B cell (primary cell): ENCODE measurements around the gene DUS2. TPM values are rescaled to one million over a fixed set of nuclear protein-coding genes. Genes with fewer than 3 reads are reported as not detected.

Experiments
- ATAC-seq: fragments of 200-7000 bp; cut with Tn5 transposase; one replicate; pipeline ENCODE4 v1.10.0; 2021; ENCODE audit warnings: low read depth, mild to moderate bottlenecking, moderate number of reproducible peaks, moderate library complexity
- CTCF ChIA-PET: fragments of 350-600 bp; sonication (Branson Sonifier 250); formaldehyde crosslinking; loops from one replicate; lab custom pipeline; 2021; ENCODE audit warnings: antibody characterized with exemption, inconsistent platforms; lab: Charles Lee
- POLR2A ChIA-PET: fragments of 350-600 bp; sonication (Branson Sonifier 250); formaldehyde crosslinking; loops from one replicate; lab custom pipeline; 2021; ENCODE audit warnings: antibody characterized with exemption; lab: Charles Lee
- DNase-seq: peaks from one replicate; pipeline ENCODE4 v3.0.0; 2013
- H2AFZ ChIP-seq: 2 replicates; pipeline ENCODE4 v1.6.1; 2012; ENCODE audit warnings: mild to moderate bottlenecking, low read depth, low read length; ENCODE audit not compliant: insufficient read depth, poor library complexity, severe bottlenecking
- H3K27ac ChIP-seq, 2 donors: 1 replicate in 1 of 2; 2 replicates in 1 of 2; pipeline ENCODE4 v1.5.1; 2012 to 2013; ENCODE audit warnings: low read length in 2 of 2, mild to moderate bottlenecking in 2 of 2, moderate library complexity in 1 of 2
- H3K27me3 ChIP-seq, 4 experiments: fragments of 200-600 bp in 1 of 4; sonication (generic) in 1 of 4; replicated peaks in 1 of 4; 1 replicate in 2 of 4; 2 replicates in 2 of 4; pipeline versions ENCODE4 v1.6.1 to v1.7.0; 2013 to 2016; ENCODE audit warnings: low read length in 3 of 4, mild to moderate bottlenecking in 2 of 4, mixed read lengths in 1 of 4, moderate library complexity in 1 of 4; ENCODE audit not compliant: insufficient read depth in 4 of 4, control insufficient read depth in 3 of 4; ENCODE audit errors: control extremely low read depth in 1 of 4
- H3K36me3 ChIP-seq, 2 experiments: replicated peaks in 1 of 2; 1 replicate in 1 of 2; 2 replicates in 1 of 2; pipeline versions ENCODE4 v1.6.1 to v1.7.1; 2013; ENCODE audit warnings: low read length in 1 of 2; ENCODE audit not compliant: insufficient read depth in 2 of 2, control insufficient read depth in 1 of 2; ENCODE audit errors: control extremely low read depth in 1 of 2, extremely low read depth in 1 of 2
- H3K4me1 ChIP-seq, 2 donors: fragments of 200-600 bp in 1 of 2; sonication (generic) in 1 of 2; 1 replicate in 1 of 2; 2 replicates in 1 of 2; pipeline versions ENCODE4 v1.5.1 to v1.6.1; 2013 to 2017; ENCODE audit warnings: low read length in 2 of 2; ENCODE audit not compliant: control insufficient read depth in 2 of 2, insufficient read depth in 2 of 2
- H3K4me2 ChIP-seq: replicated peaks from 2 replicates; pipeline ENCODE3; 2012; ENCODE audit warnings: mild to moderate bottlenecking, low read depth, low read length; ENCODE audit not compliant: poor library complexity, severe bottlenecking
- H3K4me3 ChIP-seq, 5 experiments: fragments of 200-600 bp in 1 of 5; sonication (generic) in 1 of 5; 1 replicate in 3 of 5; 2 replicates in 2 of 5; pipeline versions ENCODE4 v1.5.1 to v1.7.0; 2011 to 2016; ENCODE audit warnings: low read length in 4 of 5, mild to moderate bottlenecking in 4 of 5, low read depth in 2 of 5, control low read depth in 1 of 5, moderate library complexity in 1 of 5; ENCODE audit not compliant: insufficient read depth in 1 of 5; ENCODE audit errors: control extremely low read depth in 1 of 5, extremely low read depth in 1 of 5
- H3K79me2 ChIP-seq: fragments of 200-600 bp; sonication (generic); one replicate; pipeline ENCODE4 v1.6.0; 2016; ENCODE audit warnings: low read length; ENCODE audit not compliant: control insufficient read depth, insufficient read depth
- H3K9ac ChIP-seq: fragments of 200-600 bp; sonication (generic); 2 replicates; pipeline ENCODE4 v1.6.1; 2017; ENCODE audit warnings: mild to moderate bottlenecking, low read length, moderate library complexity
- H3K9me3 ChIP-seq, 3 donors: one replicate each; pipeline versions ENCODE4 v1.6.1 to v1.7.1; 2013; ENCODE audit warnings: low read length in 2 of 3; ENCODE audit not compliant: control insufficient read depth in 2 of 3, insufficient read depth in 1 of 3; ENCODE audit errors: control extremely low read depth in 1 of 3
- H4K20me1 ChIP-seq: 2 replicates; pipeline ENCODE4 v1.6.0; 2012; ENCODE audit warnings: mild to moderate bottlenecking, low read length; ENCODE audit not compliant: insufficient read depth, control insufficient read depth, poor library complexity, severe bottlenecking
- H3K27ac Mint-ChIP-seq: one replicate; pipeline ENCODE4 v1.8.0; 2021; ENCODE audit warnings: mixed read lengths
- H3K27me3 Mint-ChIP-seq: one replicate; pipeline ENCODE4 v1.8.0; 2021; ENCODE audit warnings: mixed read lengths
- H3K4me1 Mint-ChIP-seq: one replicate; pipeline ENCODE4 v1.8.0; 2021; ENCODE audit warnings: mixed read lengths
- H3K4me3 Mint-ChIP-seq: one replicate; pipeline ENCODE4 v1.8.0; 2021; ENCODE audit warnings: mixed read lengths
- H3K9me3 Mint-ChIP-seq: one replicate; pipeline ENCODE4 v1.8.0; 2022; ENCODE audit warnings: mixed read lengths; ENCODE audit not compliant: insufficient read depth
- EZH2 ChIP-seq: IDR thresholded peaks from 2 replicates; pipeline ENCODE4 v1.6.1; 2012; ENCODE audit warnings: borderline replicate concordance, low read depth, mild to moderate bottlenecking, moderate library complexity, low read length; ENCODE audit not compliant: insufficient read depth, poor library complexity, severe bottlenecking
- WGBS: methylation state at CpG from one replicate; pipeline ENCODE4 v1.1.5; 2013; ENCODE audit warnings: missing lambda C conversion rate; ENCODE audit not compliant: insufficient coverage; 5-methylcytosine and 5-hydroxymethylcytosine counted together
- intact Hi-C: fragments of 100-400 bp; cut with micrococcal nuclease; formaldehyde crosslinking; loops from one replicate; pipeline ENCODE4 v1.10.0; 2022
- polyA plus RNA-seq: library from polyadenylated mRNA; depleted of rRNA; stranded (reverse); fragments of >200 nt; gene quantifications from 2 replicates; pipeline ENCODE4 v1.2.3, GENCODE V29; 2012
- total RNA-seq, 2 donors: library from RNA; stranded (reverse); fragments of 120-200 nt in 1 of 2; gene quantifications; 1 replicate in 1 of 2; 2 replicates in 1 of 2; pipeline versions ENCODE4 v1.2.3 to v1.2.4, GENCODE V29; 2013 to 2022
- TF ChIP-seq, protein P1 (sequence below): fragments of 200-600 bp; IDR thresholded peaks from one replicate; pipeline ENCODE4 v1.8.0; 2022; ENCODE audit warnings: antibody characterized with exemption, mild to moderate bottlenecking

Gene DUS2
- total and polyA plus RNA-seq, 2 donors (not counting 1 experiment from before 2014, with no cell fraction given), result 61.1 to 93.0 TPM

- intact Hi-C loops, result no loop called here
- Histone ChIP-seq H2AFZ (no peak overlapping the region), H4K20me1 (peaks cover 77% of the 10 kb centered on the region), H3K36me3 (peaks cover 2 to 26% of the 10 kb centered on the region in 2 experiments), H3K9me3 (no peaks in the 10 kb centered on the region), H3K4me3 (no peak overlapping the region), H3K4me2 (peak overlapping the region; percentile 17), H3K4me1 (peaks cover 15 to 35% of the 10 kb centered on the region in 2 donors), H3K27ac (peak overlapping the region in 1 of 2 donors; percentile 48), H3K9ac (no peak overlapping the region), H3K27me3 (no peaks in the 10 kb centered on the region), H3K79me2 (peaks cover 95% of the 10 kb centered on the region)
- TF ChIP-seq, protein P1, sequence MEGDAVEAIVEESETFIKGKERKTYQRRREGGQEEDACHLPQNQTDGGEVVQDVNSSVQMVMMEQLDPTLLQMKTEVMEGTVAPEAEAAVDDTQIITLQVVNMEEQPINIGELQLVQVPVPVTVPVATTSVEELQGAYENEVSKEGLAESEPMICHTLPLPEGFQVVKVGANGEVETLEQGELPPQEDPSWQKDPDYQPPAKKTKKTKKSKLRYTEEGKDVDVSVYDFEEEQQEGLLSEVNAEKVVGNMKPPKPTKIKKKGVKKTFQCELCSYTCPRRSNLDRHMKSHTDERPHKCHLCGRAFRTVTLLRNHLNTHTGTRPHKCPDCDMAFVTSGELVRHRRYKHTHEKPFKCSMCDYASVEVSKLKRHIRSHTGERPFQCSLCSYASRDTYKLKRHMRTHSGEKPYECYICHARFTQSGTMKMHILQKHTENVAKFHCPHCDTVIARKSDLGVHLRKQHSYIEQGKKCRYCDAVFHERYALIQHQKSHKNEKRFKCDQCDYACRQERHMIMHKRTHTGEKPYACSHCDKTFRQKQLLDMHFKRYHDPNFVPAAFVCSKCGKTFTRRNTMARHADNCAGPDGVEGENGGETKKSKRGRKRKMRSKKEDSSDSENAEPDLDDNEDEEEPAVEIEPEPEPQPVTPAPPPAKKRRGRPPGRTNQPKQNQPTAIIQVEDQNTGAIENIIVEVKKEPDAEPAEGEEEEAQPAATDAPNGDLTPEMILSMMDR, result no peak
- TF ChIP-seq EZH2, result no peak
- ATAC-seq (no peak), DNase-seq (no peak)
- peak overlapping the region; percentile 4 for H3K27ac Mint-ChIP-seq
- no peak overlapping the region for H3K4me3 Mint-ChIP-seq
- H3K9me3 Mint-ChIP-seq, result no peaks in the 10 kb centered on the region
- WGBS, result no CpG with 5 or more reads among the region's 2 CpGs
- H3K27me3 Mint-ChIP-seq, result no peaks in the 10 kb centered on the region
- CTCF ChIA-PET, result no interaction called here
- POLR2A ChIA-PET, result interaction anchor here (0.5 kb wide), 1 partner anchor 420 kb away, joined by 4 read pairs; no protein-coding TSS in a partner anchor
- H3K4me1 Mint-ChIP-seq, result peaks cover 58% of the 10 kb centered on the region
Observed at GRCh38 chr16:68126395-68126794, 103.3 kb downstream of the DUS2 start.

DNA sequence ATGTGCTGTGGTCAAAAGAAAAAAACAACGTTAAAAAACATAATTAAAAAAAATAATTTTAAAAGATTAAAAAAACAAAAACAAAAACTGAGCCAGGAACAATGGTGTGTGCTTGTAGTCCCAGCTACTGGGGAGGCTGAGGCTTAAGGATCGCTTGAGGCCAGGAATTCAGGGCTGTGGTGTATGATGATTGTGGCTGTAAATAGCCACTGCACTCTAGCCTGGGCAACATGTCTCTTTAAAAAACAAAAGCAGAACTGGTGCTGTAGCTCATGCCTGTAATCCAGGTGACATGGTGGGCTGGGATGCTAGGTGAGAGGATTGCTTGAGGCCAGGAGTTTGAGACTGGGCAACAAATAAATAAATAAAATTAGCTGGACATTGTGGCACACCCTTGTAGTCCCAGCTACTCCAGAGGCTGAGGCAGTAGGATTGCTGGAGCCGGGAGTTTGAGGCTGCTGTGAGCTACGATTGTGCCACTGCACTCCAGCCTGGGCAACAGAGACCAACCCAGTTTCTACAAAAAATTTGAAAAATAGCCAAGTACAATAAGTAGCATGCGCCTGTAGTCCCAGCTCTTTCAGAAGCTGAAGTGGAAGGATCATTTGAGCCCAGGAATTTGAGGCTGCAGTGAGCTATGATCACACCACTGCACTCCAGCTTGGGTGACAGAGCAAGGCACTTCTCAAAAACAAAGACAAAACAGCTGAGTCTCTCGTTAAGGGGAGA is 105.7 kb downstream of the DUS2 start:
- Histone ChIP-seq H3K27me3 (no peaks in the 10 kb centered on the region), H3K4me3 (no peak overlapping the region), H3K4me1 (peaks cover 17 to 35% of the 10 kb centered on the region in 2 donors), H3K79me2 (peaks cover 95% of the 10 kb centered on the region), H3K9ac (no peak overlapping the region), H3K36me3 (peaks cover 2 to 29% of the 10 kb centered on the region in 2 experiments), H3K9me3 (no peaks in the 10 kb centered on the region), H2AFZ (no peak overlapping the region), H3K27ac (peak overlapping the region in 1 of 2 donors; percentile 37), H4K20me1 (peaks cover 71% of the 10 kb centered on the region), H3K4me2 (no peak overlapping the region)
- no peaks in the 10 kb centered on the region for H3K9me3 Mint-ChIP-seq
- intact Hi-C loops, result no loop called here
- no peak overlapping the region for H3K4me3 Mint-ChIP-seq
- ATAC-seq (no peak), DNase-seq (no peak)
- WGBS, result 100% methylated on average over 4 of the region's 6 CpGs
- ChIA-PET CTCF (interaction anchor here (0.6 to 2.0 kb wide), 7 partner anchors 9 to 995 kb away, joined by 3 to 8 read pairs (median 4); no protein-coding TSS in a partner anchor), POLR2A (interaction anchor here (0.6 to 0.7 kb wide), 2 partner anchors 9 to 35 kb away, joined by 3 read pairs; no protein-coding TSS in a partner anchor)
- H3K27me3 Mint-ChIP-seq, result no peaks in the 10 kb centered on the region
- TF ChIP-seq EZH2, result no peak
- TF ChIP-seq, protein P1, result no peak
- peaks cover 61% of the 10 kb centered on the region for H3K4me1 Mint-ChIP-seq
- H3K27ac Mint-ChIP-seq, result peak overlapping the region; percentile 72
